ENCODE data around the gene PDE1C.

Gene PDE1C

DNA sequence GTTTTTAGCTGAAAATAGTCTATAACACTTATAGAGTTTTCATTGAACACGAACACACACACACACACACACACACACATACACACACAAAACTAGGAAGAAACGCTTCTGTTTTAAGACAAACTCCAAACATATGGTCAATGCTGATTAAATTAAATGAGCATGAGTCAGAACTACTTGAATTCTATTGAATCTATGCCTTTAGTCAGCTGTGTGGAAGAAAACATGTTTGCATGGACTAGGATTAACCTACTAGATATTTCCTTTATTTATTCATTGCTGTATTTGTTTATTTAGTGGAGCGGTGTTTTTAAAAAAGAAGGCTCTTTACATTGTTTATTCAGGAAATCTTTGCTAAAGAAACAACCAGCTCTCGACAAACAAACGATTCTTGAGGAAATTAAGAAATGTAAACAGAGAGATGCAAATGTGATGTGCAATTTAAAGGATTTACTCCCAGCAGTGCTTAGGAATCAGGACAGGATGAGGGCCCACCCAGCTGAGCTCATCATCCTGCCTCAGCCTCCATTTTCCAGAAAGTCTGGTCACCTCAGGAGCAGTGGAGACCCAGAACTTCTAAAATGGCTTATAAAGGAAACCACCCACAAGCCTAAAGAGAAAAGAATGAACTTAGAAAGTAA, 83.2 kb downstream of the PDE1C start:
- DNase-seq = peak; percentile 64

- no peak for DNase-seq
Observed at GRCh38 chr7:31982962-31983361, 87.2 kb downstream of the PDE1C start.

DNA sequence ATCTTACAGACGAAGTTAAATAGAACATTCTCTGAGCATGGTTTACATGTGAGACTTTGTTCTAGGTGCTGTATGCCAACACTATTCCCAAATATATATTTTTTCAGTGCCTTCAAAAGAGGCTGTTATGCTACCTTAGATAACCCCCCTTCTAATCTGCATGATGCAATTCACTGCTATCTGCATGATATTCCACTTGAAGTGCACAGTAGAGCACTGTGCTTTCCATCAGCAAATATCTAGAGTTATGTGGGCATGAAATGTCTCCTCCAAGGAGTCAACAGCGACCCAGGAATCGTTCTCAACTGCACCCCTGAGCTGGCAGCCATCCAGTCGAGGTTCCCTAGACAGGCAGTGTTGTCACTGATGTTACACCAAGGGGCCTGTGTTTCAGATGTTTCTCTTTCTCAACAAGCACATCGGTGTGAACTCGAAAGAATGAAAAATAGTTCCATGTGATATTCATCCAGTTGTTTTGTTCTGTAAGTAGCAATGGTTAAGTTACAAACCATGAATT, 88.3 kb downstream of the PDE1C start:
- no peak for DNase-seq

DNA sequence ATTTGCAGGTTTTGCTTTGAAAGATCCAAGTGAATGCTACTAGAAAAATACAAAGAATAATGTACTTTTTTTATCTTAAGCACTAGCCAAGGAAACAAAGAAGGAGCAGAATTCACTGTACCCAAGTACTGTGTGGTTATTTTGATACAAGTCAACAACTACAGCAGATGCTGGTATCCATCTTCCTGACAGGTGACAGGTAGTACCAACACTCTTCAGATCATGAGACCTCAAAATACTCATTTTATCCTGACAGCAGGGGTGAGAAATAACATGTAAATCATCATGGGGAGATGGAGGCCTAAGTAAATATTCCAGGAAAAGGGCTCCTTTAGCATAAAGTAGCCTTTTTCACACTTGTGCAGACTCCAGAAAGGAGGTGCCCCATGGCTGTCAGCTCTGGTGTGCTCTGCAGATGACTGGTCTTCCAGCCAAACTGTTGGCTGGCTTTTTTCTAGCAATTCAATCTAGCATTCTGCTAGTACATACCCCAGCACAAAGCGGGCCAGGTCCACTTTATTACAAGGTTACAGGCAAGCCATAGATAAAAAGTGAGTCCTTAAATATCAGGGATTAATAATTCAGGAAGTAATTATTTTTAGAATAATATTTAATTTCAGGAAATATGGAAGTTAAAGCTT, 90.4 kb downstream of the PDE1C start:
- DNase-seq = no peak

DNA sequence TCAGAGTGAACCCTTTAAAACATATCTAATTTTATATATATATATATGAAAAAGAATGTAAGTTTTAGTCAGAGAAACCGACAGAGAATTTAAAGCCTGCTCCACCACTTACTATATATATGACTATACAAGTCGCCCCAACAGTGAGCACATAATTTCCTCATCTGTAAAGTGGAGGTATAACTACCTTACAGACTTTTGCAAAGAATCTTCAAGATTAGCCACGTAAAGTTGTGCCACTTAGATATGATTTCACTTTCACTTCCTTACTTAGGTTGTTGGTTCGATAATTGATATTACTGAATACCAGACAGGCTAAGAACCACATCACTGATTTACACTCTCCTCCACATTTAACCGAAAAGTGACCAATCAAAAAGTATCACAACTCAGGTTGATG, 94.7 kb downstream of the PDE1C start:
- DNase-seq = no peak

DNA sequence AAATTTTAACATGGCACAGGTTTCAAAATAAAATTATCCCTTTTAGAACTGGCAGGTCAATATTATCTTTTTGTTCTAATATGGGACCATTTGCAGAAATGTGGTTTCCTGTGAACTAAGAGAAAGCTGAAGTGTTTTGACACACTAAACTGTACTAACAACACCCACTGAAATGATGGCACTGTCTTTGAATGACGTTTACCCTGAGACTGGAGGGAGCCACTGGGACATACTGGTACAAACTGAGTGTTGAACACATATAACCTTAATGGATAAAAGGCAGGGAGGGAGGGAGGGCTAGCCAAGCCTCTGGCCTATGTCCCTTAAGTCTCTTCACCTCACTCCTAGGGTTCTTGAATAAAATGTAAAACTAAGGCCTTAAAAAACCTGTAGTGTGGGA, 95.9 kb downstream of the PDE1C start:
- DNase-seq = no peak

DNA sequence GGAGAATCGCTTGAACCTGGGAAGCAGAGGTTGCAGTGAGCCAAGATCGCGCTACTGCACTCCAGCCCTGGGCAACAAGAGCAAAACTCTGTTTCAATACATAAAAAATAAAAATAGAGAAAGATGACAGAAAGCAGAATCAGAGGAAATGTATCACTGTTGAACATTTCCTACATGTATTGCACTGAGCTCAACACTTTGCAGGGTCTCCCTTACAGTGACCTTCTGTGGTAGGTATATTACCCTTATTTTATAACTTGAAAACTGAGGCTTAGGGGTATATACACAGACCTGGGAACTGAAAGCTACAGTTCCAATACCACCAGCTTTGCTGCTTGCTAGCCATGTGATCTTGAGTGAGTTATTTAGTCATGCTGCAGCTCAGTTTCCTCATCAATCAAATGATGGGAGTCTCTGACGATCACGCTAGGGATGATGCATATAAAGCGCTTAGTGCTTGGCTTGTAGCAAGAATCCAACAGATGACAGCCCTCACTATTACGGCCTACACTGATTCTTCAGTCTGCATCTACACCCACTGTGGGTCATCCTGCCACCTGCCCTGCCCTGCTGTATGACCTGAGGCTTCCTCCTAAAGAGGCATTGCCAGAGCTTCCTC, 99.0 kb downstream of the PDE1C start:
- DNase-seq = no peak

DNA sequence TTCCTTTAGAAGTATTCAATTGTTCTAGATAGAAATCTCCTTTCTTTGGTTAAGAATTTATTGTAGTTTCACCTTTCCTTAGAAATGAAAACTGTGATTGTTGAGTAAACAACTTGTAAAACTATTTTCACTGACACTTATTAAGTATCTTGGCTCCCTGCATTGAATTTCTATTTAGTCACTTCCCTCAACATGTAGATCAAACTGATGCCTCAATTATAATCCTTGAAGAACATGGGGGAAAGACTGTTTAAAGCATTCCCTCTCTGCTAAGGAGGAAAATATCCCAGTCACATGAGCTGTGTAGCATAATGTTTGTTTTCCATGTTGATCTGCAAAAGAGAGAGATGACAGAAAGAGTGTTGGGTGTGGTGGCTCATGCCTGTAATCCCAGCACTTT, 99.7 kb downstream of the PDE1C start:
- no peak for DNase-seq

DNA sequence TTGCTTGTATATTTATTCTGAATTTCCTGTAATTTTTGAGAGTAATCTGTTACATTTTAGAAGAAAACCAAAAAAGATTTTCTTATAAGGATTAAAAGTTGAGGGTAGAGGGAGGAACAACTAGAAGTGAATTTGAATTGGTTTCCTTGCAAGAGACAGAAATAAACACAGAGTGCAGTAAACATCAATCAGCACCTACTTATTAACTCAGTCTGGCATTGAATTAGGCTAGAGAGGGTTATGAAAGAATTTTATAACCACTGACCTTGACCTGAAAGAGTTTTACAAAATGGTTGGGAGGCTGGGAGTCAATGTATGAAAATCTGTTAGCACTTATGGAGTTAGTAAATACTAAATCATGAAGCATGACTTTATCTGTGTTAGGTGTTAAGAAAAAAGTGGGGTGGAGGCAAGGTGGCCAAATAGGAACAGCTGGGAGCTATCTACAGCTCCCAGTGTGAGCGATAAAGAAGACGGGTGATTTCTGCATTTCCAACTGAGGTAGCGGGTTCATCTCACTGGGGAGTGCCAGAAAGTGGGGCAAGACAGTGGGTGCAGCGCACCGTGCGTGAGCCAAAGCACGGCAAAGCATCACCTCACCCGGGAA, 106.5 kb downstream of the PDE1C start:
- DNase-seq = no peak

GRCh38 chr7:31962246-31962645, 108.0 kb downstream of the PDE1C start:
- no peak for DNase-seq

DNA sequence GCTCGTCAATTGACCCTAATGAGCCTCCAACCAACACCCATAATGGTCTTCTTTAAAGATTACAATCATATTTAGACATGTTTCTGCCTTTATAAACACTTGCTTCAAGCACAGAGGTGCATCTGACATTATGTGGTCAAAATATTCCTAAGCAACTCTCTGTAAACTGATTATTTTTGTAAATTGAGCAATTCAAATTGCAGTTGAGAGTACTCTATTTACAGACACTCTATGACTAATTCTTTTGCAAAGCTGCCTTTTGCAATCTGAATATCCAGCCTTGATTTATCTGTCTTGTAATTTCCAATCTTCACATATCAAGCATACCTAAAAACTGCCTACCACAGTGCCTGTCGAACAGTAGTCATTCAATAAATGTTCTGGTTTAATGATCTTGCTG, 112.0 kb downstream of the PDE1C start:
- peak; percentile 36 for DNase-seq

- DNase-seq = no peak
Observed at GRCh38 chr7:31957756-31958155, 112.5 kb downstream of the PDE1C start.

DNA sequence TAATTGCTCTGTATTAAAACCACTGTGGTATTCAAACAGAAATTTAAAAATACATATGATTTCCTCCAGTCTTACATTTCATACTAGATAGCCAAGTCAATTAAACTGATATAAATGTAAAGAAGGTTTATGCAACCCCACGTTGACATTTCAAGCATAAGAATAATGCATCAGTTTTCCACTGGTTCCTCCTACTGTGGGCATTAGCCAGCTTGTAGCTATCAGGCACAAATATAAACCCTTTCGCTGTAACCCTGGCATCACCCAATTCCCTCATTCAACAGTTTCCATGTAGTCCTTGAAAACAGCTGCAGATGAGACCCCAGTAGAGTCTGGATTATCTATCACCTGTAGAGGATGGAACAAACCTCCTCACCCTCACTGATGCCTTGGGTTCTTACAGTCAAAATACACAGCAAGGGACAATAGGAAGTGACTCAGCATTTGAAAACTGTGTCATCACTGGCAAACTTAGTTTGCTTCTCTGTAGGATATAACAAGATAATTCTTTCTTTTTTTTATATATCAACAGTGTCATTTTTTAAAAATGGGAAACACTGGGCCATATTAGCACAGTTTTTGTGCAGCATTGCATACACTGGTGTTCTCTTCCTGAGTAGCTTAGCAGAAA, 113.0 kb downstream of the PDE1C start:
- peak; percentile 58 for DNase-seq

GRCh38 chr7:31955641-31956040, 114.6 kb downstream of the PDE1C start:
- DNase-seq = no peak

GRCh38 chr7:31955021-31955420, 115.2 kb downstream of the PDE1C start:
- DNase-seq = no peak

- no peak for DNase-seq
Observed at GRCh38 chr7:31954500-31954899, 115.7 kb downstream of the PDE1C start.

DNA sequence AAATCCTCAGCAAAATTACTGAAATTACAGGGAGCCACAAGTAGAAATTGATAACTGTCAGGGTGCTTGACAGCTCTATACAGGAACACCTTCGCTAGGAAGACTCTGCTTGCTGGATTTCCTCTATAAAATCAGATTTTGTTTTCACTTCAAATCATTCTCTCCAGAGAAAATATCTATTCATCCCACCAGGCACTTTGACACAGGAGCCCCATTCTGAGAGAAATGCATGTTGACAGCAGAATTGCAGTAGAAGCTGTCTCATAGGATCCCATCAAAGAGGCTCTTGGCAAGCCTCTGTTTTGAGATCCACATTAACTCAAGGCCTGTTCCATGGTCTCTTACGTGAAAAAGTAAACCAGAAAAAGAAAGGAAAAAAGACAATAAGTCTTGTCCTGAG, 116.8 kb downstream of the PDE1C start:
- no peak for DNase-seq

DNA sequence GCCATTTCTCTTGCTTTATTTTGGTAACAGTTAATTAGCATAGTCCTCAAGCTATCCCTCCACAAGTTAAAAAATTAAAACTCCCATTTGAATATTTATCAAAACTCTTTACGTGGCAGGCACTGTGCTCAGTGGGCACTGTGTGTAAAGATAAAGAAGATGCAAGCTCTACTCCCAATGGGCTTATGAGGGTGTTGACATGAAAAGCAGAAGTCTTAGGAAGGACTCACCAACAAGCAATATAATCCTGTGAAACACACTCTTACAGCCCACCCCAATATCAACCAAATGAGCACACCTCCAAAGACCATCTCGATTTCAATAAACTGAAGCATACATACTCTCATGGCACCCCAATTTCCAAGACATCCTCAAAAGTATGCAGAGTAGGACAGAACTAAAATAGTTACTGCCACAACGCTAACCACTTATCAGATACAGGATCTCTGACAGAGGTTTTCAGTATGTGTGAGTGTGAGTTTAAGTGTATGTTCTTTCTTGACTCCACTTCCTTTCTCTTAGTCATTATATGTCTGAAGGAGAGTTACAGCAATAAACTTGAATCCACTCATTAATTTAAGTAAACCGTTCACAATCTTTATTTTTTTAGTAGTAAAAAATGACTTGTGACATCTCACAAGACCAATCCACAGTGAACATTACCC, 120.0 kb downstream of the PDE1C start:
- peak; percentile 73 for DNase-seq

DNA sequence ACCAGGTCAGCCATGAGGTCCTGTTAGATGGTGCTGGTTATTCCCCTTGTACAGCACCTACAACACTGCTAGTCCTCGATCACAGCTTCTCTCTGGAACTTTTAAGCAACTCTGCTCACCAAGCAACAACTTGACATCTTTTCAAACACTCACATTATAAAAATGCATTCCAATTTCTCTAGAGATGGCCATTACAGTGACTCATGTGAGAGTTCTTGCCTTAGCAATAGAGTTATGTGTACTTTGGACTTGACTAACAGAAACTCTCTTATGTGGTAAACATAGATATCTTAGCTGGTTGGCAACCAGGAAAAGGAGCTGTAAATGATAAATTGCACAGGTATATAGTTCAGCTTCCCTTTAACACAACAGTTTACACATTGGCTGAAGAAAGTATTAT, 122.2 kb downstream of the PDE1C start:
- DNase-seq = peak; percentile 94

GRCh38 chr7:31940167-31940566, 130.0 kb downstream of the PDE1C start:
- DNase-seq = no peak

GRCh38 chr7:31939076-31939475, 131.1 kb downstream of the PDE1C start:
- DNase-seq = peak; percentile 17

GRCh38 chr7:31938650-31939049, 131.6 kb downstream of the PDE1C start:
- DNase-seq = peak; percentile 75

- peak; percentile 19 for DNase-seq
Observed at GRCh38 chr7:31937982-31938381, 132.2 kb downstream of the PDE1C start.

Measured in fibroblast of skin of right biceps (primary cell).